Keratinocyte (primary cell): ENCODE measurements around the gene MUC4. TPM values are rescaled to one million over a fixed set of nuclear protein-coding genes. Genes with fewer than 3 reads are reported as not detected.

Experiments used
- DNase-seq: peaks from one replicate; pipeline ENCODE4 v3.0.0-alpha.2; 2011; ENCODE audit warnings: low read depth, missing footprints, low spot score
- FAIRE-seq: peaks from 2 replicates; lab custom pipeline; 2011; peaks lifted over from hg19 to GRCh38; lab: Jason Lieb, UNC
- H2AFZ ChIP-seq: 2 replicates; pipeline ENCODE4 v1.6.0; 2012; ENCODE audit warnings: low read length, control low read depth, inconsistent platforms; ENCODE audit not compliant: control insufficient read depth
- H3K27ac ChIP-seq: 2 replicates; pipeline ENCODE4 v1.5.1; 2011; ENCODE audit warnings: low read length; ENCODE audit not compliant: control insufficient read depth, insufficient read depth
- H3K27me3 ChIP-seq: 3 replicates; pipeline ENCODE4 v1.6.0; 2011; ENCODE audit warnings: low read length; ENCODE audit not compliant: control insufficient read depth, insufficient read depth; ENCODE audit errors: extremely low read depth
- H3K36me3 ChIP-seq, 2 experiments: 2 replicates in 1 of 2; 3 replicates in 1 of 2; pipeline ENCODE4 v1.5.1; 2011; ENCODE audit warnings: low read length in 2 of 2, mild to moderate bottlenecking in 1 of 2; ENCODE audit not compliant: control insufficient read depth in 2 of 2, insufficient read depth in 2 of 2; ENCODE audit errors: extremely low read depth in 1 of 2
- H3K4me1 ChIP-seq: 3 replicates; pipeline ENCODE4 v1.5.1; 2011; ENCODE audit warnings: low read length; ENCODE audit not compliant: control insufficient read depth, insufficient read depth; ENCODE audit errors: extremely low read depth
- H3K4me2 ChIP-seq: 3 replicates; pipeline ENCODE4 v1.6.0; 2011; ENCODE audit warnings: low read depth, low read length; ENCODE audit not compliant: control insufficient read depth, insufficient read depth; ENCODE audit errors: extremely low read depth
- H3K4me3 ChIP-seq, 3 experiments: fragments of 200-600 bp in 1 of 3; sonication (generic) in 1 of 3; 2 replicates in 2 of 3; 3 replicates in 1 of 3; pipeline ENCODE4 v1.5.1; 2011 to 2016; ENCODE audit warnings: low read length in 3 of 3, mild to moderate bottlenecking in 3 of 3, control low read depth in 2 of 3, inconsistent platforms in 1 of 3, low read depth in 1 of 3, mixed read lengths in 1 of 3, mixed run types in 1 of 3, moderate library complexity in 1 of 3; ENCODE audit not compliant: control insufficient read depth in 2 of 3, insufficient read depth in 2 of 3; ENCODE audit errors: extremely low read depth in 1 of 3
- H3K79me2 ChIP-seq: 2 replicates; pipeline ENCODE4 v1.6.0; 2012; ENCODE audit warnings: low read length; ENCODE audit not compliant: control insufficient read depth, insufficient read depth
- H3K9ac ChIP-seq: 3 replicates; pipeline ENCODE4 v1.6.0; 2011; ENCODE audit warnings: low read length; ENCODE audit not compliant: control insufficient read depth, insufficient read depth; ENCODE audit errors: extremely low read depth
- H3K9me1 ChIP-seq: 3 replicates; pipeline ENCODE4 v1.6.0; 2011; ENCODE audit warnings: low read length; ENCODE audit not compliant: control insufficient read depth, insufficient read depth; ENCODE audit errors: extremely low read depth
- H3K9me3 ChIP-seq: 2 replicates; pipeline ENCODE4 v1.5.1; 2012; ENCODE audit warnings: low read depth, low read length; ENCODE audit not compliant: control insufficient read depth
- H4K20me1 ChIP-seq: 3 replicates; pipeline ENCODE4 v1.6.0; 2011; ENCODE audit warnings: low read length; ENCODE audit not compliant: control insufficient read depth, insufficient read depth; ENCODE audit errors: extremely low read depth
- EZH2 ChIP-seq: IDR thresholded peaks from one replicate; pipeline ENCODE4 v1.6.1; 2012; ENCODE audit warnings: inconsistent platforms, mild to moderate bottlenecking, low read length, moderate library complexity
- dilution Hi-C: fragments of 300-500 bp; cut with MboI; formaldehyde crosslinking; loops from one replicate; pipeline ENCODE4 v1.7.0; 2020; ENCODE audit warnings: low sequenced_read_pairs; ENCODE audit not compliant: extremely low pct_ligation_motif_present
- polyA plus RNA-seq, 5 experiments: library from polyadenylated mRNA; depleted of rRNA in 3 of 5; stranded (reverse) in 3 of 5; stranded (forward) in 1 of 5; unstranded in 1 of 5; fragments of >200 nt; gene quantifications; 1 replicate in 1 of 5; 2 replicates in 3 of 5; 3 replicates in 1 of 5; pipeline versions ENCODE4 v1.2.1 to v1.2.3, GENCODE V29; 2011 to 2012; ENCODE audit warnings: missing spikeins in 2 of 5, low read depth in 1 of 5, low replicate concordance in 1 of 5
- TF ChIP-seq, protein P1 (sequence below), 3 experiments: IDR thresholded peaks in 1 of 3; conservative IDR thresholded peaks in 1 of 3; optimal IDR thresholded peaks in 1 of 3; 2 replicates in 2 of 3; 3 replicates in 1 of 3; pipeline versions ENCODE3 to v1.5.1; 2011; ENCODE audit warnings: low read length in 3 of 3, mild to moderate bottlenecking in 3 of 3, moderate library complexity in 2 of 3, control low read depth in 1 of 3, inconsistent platforms in 1 of 3; ENCODE audit not compliant: insufficient read depth in 2 of 3; ENCODE audit errors: extremely low read depth in 1 of 3

MUC4 gene
- polyA plus RNA-seq, 1 donor (not counting 4 experiments of a cell fraction or from before 2014, with no cell fraction given), result not detected

DNA sequence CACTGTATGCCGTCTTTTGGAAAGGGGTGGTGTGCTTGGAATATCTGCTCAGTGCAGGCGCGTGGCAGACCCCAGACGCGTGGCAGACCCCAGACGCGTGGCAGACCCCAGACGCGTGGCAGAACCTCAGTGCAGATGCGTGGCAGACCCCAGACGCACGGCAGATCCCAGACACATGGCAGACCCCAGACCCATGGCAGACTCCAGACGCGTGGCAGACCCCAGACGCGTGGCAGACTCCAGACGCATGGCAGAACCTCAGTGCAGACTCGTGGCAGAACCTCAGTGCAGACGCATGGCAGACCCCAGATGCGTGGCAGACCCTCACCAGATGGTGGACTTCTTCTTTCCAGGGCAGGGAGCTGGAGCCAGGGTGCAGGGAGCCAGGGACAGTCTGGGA is 637 bp upstream of the MUC4 start:
- Histone ChIP-seq H3K79me2 (no peaks in the 10 kb centered on the region), H3K4me3 (no peak overlapping the region), H2AFZ (no peak overlapping the region), H3K36me3 (no peaks in the 10 kb centered on the region), H3K4me1 (no peaks in the 10 kb centered on the region), H3K4me2 (no peak overlapping the region), H3K27me3 (peaks cover 25% of the 10 kb centered on the region), H3K9me3 (no peaks in the 10 kb centered on the region), H3K9me1 (no peaks in the 10 kb centered on the region), H4K20me1 (no peaks in the 10 kb centered on the region), H3K27ac (no peak overlapping the region), H3K9ac (no peak overlapping the region)
- no peak for DNase-seq
- dilution Hi-C loops, result no loop called here
- FAIRE-seq, result no peak
- no peak for TF ChIP-seq EZH2
- TF ChIP-seq, protein P1, sequence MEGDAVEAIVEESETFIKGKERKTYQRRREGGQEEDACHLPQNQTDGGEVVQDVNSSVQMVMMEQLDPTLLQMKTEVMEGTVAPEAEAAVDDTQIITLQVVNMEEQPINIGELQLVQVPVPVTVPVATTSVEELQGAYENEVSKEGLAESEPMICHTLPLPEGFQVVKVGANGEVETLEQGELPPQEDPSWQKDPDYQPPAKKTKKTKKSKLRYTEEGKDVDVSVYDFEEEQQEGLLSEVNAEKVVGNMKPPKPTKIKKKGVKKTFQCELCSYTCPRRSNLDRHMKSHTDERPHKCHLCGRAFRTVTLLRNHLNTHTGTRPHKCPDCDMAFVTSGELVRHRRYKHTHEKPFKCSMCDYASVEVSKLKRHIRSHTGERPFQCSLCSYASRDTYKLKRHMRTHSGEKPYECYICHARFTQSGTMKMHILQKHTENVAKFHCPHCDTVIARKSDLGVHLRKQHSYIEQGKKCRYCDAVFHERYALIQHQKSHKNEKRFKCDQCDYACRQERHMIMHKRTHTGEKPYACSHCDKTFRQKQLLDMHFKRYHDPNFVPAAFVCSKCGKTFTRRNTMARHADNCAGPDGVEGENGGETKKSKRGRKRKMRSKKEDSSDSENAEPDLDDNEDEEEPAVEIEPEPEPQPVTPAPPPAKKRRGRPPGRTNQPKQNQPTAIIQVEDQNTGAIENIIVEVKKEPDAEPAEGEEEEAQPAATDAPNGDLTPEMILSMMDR (optimal IDR thresholded peaks at IDR 0.05 in 1 of 3, IDR thresholded peaks at IDR 0.05 in 1 of 3, conservative IDR thresholded peaks at IDR 0.05 in 1 of 3; ENCODE audit: extremely low read depth in 1 of 3, insufficient read depth in 2 of 3, low read length in 3 of 3), result no peak

DNA sequence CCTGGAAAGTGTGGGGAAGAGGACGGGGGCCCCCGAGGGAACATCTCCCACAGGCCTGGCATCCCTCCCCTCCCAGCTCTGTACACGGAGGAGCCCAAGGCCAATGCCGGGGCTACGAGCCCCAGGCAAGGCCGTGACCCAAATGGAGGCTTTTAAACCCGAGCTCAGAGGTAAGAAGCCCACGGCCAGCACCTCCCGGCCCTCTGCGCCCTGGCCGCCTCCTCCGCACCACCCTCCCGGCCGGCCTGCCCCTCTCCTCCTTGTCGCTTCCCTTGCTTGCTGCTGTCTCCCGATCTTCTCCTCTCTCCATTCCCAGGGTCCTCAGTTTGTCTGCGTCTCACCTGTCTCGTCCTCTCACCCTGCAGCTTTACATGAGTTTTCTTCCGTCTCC is 1.3 kb downstream of the MUC4 start:
- no peaks in the 10 kb centered on the region for H3K9me1 ChIP-seq
- H3K9ac ChIP-seq, result no peak overlapping the region
- H3K4me2 ChIP-seq, result no peak overlapping the region
- H2AFZ ChIP-seq, result no peak overlapping the region
- H3K27me3 ChIP-seq, result peaks cover 26% of the 10 kb centered on the region
- no peaks in the 10 kb centered on the region for H3K36me3 ChIP-seq
- no peaks in the 10 kb centered on the region for H3K79me2 ChIP-seq
- H3K9me3 ChIP-seq, result no peaks in the 10 kb centered on the region
- no peaks in the 10 kb centered on the region for H4K20me1 ChIP-seq
- DNase-seq, result no peak
- no peak for FAIRE-seq
- TF ChIP-seq, protein P1 (optimal IDR thresholded peaks at IDR 0.05 in 1 of 3, IDR thresholded peaks at IDR 0.05 in 1 of 3, conservative IDR thresholded peaks at IDR 0.05 in 1 of 3; ENCODE audit: extremely low read depth in 1 of 3, insufficient read depth in 2 of 3, low read length in 3 of 3), result no peak
- TF ChIP-seq EZH2, result no peak
- dilution Hi-C loops, result no loop called here
- H3K27ac ChIP-seq, result no peak overlapping the region
- no peaks in the 10 kb centered on the region for H3K4me1 ChIP-seq
- no peak overlapping the region for H3K4me3 ChIP-seq
